HG03378 (cell line): Measurements from ENCODE around the gene RPS6KA1.
"Not testable (repeated sequence)": the region's sequence is repeated elsewhere in the genome, so short reads cannot be mapped to it uniquely, and the experiment has no call there.

Source experiments
- ATAC-seq: cut with Tn5 transposase; IDR thresholded peaks from one replicate; pipeline ENCODE4 v1.9.1; 2021; ENCODE audit warnings: mild to moderate bottlenecking, moderate library complexity; ENCODE audit not compliant: unreplicated experiment

Gene RPS6KA1

GRCh38 chr1:26593385-26593784 lies 63.8 kb downstream of the RPS6KA1 start:
- no peak for ATAC-seq

- ATAC-seq, result not testable (repeated sequence)
These were observed 65.0 kb downstream of the RPS6KA1 start for GRCh38 chr1:26594593-26594992.

GRCh38 chr1:26597629-26598039 lies 68.1 kb downstream of the RPS6KA1 start:
- ATAC-seq, result no peak

GRCh38 chr1:26598890-26599289 lies 69.3 kb downstream of the RPS6KA1 start:
- ATAC-seq, result no peak

DNA sequence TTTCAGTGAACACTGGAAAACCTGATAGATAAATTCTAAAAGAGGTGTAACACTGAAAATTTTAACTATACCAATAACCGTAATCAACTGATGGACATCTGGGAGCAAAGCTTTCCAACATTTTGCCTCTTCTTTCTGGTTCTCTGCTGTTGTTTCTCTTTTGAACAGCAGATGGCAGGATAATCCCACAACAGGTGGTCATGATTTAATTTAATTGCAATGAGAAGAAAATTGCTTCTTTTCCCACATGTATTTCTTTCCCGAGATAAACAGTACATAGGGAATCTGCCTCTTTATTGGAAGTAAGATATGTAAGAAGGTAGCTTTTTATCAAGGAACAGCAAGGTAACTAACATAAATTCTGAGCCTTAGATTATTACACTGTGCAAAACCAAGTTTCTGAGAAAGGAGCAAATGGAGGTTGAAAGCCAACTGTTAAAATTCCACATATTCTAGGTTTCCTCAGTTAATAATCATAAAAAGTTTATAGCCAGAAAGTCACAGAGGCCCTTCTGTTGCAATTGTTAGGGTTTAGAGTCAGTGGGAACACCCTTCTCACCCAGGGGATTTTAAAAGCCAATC lies 72.9 kb downstream of the RPS6KA1 start:
- ATAC-seq, result no peak

DNA sequence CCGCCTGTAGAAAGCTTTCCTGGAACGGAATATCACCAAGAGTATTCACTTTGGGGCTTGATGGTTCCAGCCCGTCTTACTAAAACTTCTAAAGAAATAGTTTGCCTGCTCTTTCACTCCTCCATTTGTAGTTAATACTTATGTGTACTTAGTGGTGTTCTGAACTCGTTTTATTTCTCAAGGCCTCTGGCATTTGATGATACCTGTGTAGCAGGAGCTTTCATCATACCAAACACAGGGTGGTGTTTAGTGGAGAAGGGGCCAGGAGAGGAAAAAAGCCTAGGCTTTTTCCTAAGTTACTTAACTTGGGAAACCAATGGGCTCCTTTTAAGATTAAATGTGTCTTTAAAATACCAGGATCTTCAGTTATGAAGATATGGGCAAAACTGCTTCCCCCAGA lies 74.3 kb downstream of the RPS6KA1 start:
- no peak for ATAC-seq

- ATAC-seq, result no peak
These were observed 77.6 kb downstream of the RPS6KA1 start for GRCh38 chr1:26607186-26607585.

DNA sequence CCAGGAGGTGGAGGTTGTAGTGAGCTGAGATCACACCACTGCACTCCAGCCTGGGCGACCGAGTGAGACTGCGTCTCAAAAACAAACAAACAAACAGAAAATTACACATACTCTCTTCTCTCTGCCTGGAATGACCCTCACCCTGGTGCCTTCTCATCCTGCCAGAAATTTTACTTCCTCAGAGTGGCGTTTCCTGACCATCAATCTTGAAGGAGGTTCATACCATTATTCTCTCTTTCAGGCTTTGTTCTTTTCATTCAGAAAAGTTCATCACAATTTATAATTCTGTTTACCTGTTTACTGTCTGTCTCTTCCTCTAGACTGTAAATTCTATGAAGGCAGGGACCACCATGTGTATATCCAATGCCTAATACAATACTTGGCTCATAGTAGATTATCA lies 79.3 kb downstream of the RPS6KA1 start:
- no peak for ATAC-seq

GRCh38 chr1:26610781-26611180 lies 81.2 kb downstream of the RPS6KA1 start:
- ATAC-seq, result no peak

- not testable (repeated sequence) for ATAC-seq
These were observed 83.1 kb downstream of the RPS6KA1 start for GRCh38 chr1:26612627-26613026.

DNA sequence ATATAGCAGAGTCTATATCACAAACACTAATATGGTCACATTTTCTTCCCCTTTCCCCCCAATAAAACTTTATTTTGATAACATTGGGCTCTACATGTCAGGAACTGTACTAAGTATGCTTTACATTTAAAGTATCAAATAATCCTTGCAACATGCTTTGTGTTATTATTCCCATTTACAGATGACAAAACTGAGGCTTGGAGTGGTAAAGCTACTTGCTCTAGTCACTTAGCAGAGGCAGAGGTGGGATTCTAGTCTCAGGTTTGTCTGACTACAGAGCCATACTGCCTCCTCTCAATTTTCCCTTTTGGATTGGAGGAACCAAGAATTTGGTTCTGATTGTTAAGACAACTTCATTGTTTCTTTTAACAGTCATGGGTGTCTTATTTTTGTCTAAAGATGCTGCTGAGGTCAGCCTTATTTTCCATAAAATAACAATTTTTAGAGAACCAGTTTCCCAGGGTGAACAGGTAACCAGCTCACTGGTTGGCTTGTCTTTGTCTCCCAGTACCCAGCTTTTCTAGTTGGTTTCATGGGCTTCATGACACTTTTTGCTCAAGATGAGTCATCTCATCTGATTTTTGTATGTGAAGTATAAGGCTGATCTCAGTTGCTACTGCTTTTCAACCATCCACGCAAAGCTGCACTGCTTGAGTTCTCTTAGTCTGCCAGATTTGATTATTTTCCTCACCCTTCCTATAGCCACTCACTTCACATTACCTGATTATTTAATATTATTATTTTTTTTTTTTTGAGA lies 85.3 kb downstream of the RPS6KA1 start:
- no peak for ATAC-seq

DNA sequence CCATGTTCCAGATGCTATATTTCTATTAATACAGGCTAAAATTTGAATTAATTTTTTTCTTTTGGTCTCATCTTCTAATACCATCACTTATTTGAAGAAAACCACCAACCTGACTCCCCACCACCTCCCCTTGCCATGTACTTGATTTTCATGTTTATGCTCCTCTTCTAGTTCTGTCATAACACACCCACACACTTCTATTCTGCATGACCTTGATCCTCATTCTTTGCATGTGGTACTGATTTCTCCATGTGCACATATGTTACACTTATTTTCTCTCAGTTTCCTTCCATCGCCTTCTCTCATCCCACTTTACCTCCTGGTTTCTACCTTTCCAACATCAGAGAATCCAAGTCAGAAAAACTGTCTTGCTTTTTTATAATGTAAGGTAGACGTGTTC lies 87.3 kb downstream of the RPS6KA1 start:
- ATAC-seq, result no peak

DNA sequence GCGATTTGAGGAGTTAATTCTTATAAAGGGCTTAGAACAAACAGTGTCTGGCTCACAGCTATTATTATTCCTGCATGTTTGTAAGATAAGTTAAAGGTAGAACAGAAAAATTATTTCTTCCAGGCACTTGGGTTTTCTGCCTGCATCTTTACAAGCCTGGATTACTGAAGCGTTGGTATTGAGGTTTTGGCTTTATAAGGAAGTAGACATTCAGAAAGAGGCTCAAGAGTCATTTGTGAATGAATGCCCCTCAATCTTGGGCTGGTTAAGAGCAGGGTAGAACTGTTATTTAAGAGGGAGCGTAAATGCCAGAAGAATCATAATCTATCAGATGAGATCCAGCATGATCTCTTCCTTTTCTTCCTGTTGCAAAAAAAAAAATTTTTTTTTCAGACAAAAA lies 89.0 kb downstream of the RPS6KA1 start:
- ATAC-seq, result no peak
